HFFc6 (cell line): Measurements from ENCODE around the gene CSMD2. TPM values are rescaled to one million over a fixed set of nuclear protein-coding genes. Genes with fewer than 3 reads are reported as not detected.

Experiments used
- DNase-seq: peaks from one replicate; pipeline ENCODE4 v3.0.0-alpha.2; 2018
- H3K27ac Mint-ChIP-seq: 2 replicates; pipeline ENCODE4 v1.8.0; 2020; ENCODE audit warnings: mild to moderate bottlenecking, mixed read lengths
- H3K27me3 Mint-ChIP-seq: 2 replicates; pipeline ENCODE4 v1.8.0; 2021; ENCODE audit warnings: mild to moderate bottlenecking, moderate library complexity, mixed read lengths; ENCODE audit not compliant: insufficient read depth
- H3K36me3 Mint-ChIP-seq: 2 replicates; pipeline ENCODE4 v1.8.0; 2021; ENCODE audit warnings: low read depth, mixed read lengths
- H3K4me1 Mint-ChIP-seq: 2 replicates; pipeline ENCODE4 v1.8.0; 2020; ENCODE audit warnings: low read depth, mixed read lengths
- H3K4me3 Mint-ChIP-seq: 2 replicates; pipeline ENCODE4 v1.8.0; 2020; ENCODE audit warnings: mild to moderate bottlenecking, moderate library complexity, mixed read lengths
- H3K9me3 Mint-ChIP-seq: 2 replicates; pipeline ENCODE4 v1.8.0; 2020; ENCODE audit warnings: mild to moderate bottlenecking, mixed read lengths
- total RNA-seq, 6 experiments: library from RNA; stranded (reverse); fragmentation: NEBNext Ultra II Directional; extraction: Animal tissue kit (Norgen Biotek cat#: 25700); gene quantifications; 2 replicates in 1 of 6; 3 replicates in 5 of 6; pipeline ENCODE4 v1.2.3, GENCODE V29; 2021
- TF ChIP-seq, protein P1 (sequence below): fragments of 200-600 bp; sonication (generic); IDR thresholded peaks from 2 replicates; pipeline ENCODE4 v1.5.0; 2021; ENCODE audit warnings: antibody characterized with exemption, mild to moderate bottlenecking

Gene CSMD2
- total RNA-seq, 6 experiments from 2014 or later = 0.77 to 3.2 (median 1.2) TPM

DNA sequence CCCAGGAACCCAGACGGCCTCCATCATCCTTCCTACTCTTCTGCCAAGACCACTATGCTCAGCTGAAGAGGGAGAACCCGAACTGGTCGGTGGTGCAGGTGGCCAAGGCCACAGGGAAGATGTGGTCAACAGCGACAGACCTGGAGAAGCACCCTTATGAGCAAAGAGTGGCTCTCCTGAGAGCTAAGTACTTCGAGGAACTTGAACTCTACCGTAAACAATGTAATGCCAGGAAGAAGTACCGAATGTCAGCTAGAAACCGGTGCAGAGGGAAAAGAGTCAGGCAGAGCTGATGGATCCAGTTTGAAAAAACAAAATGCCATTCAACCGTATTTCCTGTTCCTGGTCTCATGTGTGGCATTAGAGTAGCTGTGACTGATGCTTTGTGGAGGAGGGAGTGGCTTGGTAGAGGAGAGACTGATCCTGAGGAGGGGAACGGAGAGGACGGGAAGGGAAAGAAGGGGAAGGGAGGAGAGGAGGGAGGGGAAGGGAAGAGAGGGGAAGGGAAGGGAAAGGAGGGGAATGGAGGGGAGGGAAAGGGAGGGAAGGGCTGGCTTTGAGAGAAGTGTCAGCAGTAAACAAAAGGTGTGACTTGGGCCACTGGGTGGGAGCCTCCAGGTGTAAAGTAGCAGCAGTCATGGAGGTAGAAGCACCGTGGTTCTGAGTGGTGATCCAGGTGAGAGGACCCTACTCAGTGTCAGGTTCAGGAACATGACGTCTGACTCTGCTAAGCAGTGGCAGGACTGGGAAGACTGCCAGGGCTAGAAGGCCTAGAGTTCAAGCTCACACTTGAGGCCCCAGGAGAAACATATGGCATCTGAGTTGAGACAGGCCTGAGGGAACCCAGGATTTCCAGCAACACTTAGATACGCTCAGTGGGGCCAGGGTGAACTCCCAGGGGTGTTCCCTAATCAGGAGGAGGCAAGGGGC is 300.3 kb downstream of the CSMD2 start:
- no peak overlapping the region for H3K4me3 Mint-ChIP-seq
- H3K9me3 Mint-ChIP-seq = peaks cover 35% of the 10 kb centered on the region
- TF ChIP-seq, protein P1, sequence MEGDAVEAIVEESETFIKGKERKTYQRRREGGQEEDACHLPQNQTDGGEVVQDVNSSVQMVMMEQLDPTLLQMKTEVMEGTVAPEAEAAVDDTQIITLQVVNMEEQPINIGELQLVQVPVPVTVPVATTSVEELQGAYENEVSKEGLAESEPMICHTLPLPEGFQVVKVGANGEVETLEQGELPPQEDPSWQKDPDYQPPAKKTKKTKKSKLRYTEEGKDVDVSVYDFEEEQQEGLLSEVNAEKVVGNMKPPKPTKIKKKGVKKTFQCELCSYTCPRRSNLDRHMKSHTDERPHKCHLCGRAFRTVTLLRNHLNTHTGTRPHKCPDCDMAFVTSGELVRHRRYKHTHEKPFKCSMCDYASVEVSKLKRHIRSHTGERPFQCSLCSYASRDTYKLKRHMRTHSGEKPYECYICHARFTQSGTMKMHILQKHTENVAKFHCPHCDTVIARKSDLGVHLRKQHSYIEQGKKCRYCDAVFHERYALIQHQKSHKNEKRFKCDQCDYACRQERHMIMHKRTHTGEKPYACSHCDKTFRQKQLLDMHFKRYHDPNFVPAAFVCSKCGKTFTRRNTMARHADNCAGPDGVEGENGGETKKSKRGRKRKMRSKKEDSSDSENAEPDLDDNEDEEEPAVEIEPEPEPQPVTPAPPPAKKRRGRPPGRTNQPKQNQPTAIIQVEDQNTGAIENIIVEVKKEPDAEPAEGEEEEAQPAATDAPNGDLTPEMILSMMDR = no peak
- no peak overlapping the region for H3K27ac Mint-ChIP-seq
- H3K27me3 Mint-ChIP-seq = no peaks in the 10 kb centered on the region; the same call in none of the 2 replicates
- DNase-seq = no peak
- H3K36me3 Mint-ChIP-seq = peaks cover 6% of the 10 kb centered on the region; the same call in 1 of the 2 replicates
- H3K4me1 Mint-ChIP-seq = no peaks in the 10 kb centered on the region; the same call in 1 of the 2 replicates

DNA sequence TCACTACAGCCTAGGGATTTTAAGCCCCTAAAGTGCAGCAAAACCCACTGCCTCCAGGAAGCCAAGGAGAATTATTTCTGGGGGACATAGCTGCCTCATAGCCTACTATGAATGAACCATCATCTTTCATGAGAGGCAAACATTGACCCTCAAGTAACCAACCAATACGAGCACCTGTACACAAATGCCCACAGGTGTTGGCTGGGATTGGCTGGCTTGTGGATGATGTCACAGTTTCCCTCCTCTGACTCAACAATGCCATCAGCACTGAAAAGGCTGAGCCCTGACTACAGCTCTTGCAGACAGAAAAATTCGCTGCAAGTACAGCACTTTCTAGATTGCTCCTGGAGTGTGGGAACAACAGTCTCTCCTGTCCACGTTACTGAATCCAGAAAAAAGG is 301.3 kb downstream of the CSMD2 start, which contains the start of gene HMGB4:
HMGB4 (plus strand) TSS at position 301 of the 400 bp plus-strand sequence. CDS start 113 bp downstream, outside the sequence.
- Mint-ChIP-seq H3K27ac (no peak within 1 kb of the TSS), H3K36me3 (peaks cover 6% of the 10 kb centered on the region; the same call in 1 of the 2 replicates), H3K9me3 (peaks cover 33% of the 10 kb centered on the region), H3K4me1 (no peaks in the 10 kb centered on the region; the same call in 1 of the 2 replicates), H3K27me3 (peaks cover 1% of the 10 kb centered on the region), H3K4me3 (no peak within 1 kb of the TSS)
- DNase-seq = no peak
- TF ChIP-seq, protein P1 = no peak

DNA sequence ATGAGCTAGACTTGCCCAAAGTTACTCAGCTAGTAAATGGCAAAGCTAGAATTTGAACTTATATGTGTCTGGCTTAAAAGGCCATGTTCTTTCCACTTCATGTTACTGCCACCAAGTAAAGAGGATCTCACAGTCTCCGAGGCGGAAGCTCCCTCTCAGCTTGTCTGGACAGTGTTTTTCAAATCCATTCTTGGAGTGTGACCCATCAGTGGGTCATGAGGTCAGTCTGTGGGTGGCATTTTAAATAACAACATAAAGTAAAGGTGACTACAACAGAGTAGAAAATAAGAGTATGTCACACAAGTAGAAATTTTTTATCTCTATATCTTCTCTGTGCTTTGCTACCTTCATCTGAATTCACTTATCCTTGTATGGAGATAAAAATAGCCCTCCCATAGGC is 304.4 kb downstream of the CSMD2 start:
- peaks cover 6% of the 10 kb centered on the region for H3K36me3 Mint-ChIP-seq
- peaks cover 1% of the 10 kb centered on the region; the same call in 1 of the 2 replicates for H3K27me3 Mint-ChIP-seq
- TF ChIP-seq, protein P1 = no peak
- no peak overlapping the region for H3K4me3 Mint-ChIP-seq
- H3K9me3 Mint-ChIP-seq = peaks cover 27% of the 10 kb centered on the region; the same call in 1 of the 2 replicates
- H3K4me1 Mint-ChIP-seq = no peaks in the 10 kb centered on the region; the same call in 1 of the 2 replicates
- DNase-seq = peak; percentile 45
- H3K27ac Mint-ChIP-seq = no peak overlapping the region

DNA sequence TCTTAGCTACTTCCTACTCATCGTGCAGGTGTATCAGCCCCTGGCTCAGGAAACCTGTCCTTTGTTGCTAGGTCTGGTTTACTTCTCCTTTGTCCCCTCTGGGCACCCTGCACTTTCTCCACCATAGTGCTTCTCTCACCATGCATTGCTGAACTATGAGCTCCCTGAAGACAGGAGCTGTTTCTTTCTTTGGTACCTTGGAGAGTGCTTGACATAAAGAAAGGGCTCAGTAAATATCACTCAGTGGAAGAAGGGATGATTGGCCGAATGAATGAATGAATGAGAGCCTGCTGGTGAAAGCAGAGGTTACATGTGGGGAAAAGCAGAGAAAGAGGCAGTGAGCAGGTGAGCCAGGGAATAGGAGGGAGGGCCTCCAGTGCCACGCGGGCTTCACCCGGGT is 310.9 kb downstream of the CSMD2 start:
- H3K27me3 Mint-ChIP-seq = peaks cover 2% of the 10 kb centered on the region; the same call in 1 of the 2 replicates
- H3K4me3 Mint-ChIP-seq = no peak overlapping the region

DNA sequence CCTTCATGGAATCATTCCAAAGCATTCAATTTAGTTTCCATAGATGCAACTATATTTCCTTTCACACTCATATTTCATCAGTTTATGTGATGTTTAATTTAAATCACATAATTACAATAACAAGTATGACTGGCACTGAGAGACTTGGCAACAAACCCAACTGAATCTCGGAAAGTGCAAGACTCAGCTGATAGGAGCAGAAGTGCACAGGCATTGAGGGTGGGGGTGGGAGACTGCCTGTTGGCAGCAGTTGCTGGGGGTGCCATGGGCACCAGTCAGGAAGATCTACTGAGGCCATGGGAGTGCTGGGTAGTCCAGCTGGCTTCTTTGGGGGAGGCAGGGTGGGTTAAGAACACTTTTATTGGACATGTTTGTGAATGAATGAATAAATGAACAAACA is 311.6 kb downstream of the CSMD2 start:
- Mint-ChIP-seq H3K36me3 (no peaks in the 10 kb centered on the region; the same call in 1 of the 2 replicates), H3K9me3 (peaks cover 34% of the 10 kb centered on the region; the same call in 1 of the 2 replicates), H3K4me3 (no peak overlapping the region), H3K27me3 (peaks cover 1% of the 10 kb centered on the region; the same call in 1 of the 2 replicates), H3K27ac (no peak overlapping the region), H3K4me1 (no peaks in the 10 kb centered on the region; the same call in 1 of the 2 replicates)
- DNase-seq = no peak
- TF ChIP-seq, protein P1 = no peak

More for the DNA sequence above, 310.9 kb downstream of the CSMD2 start:
- Mint-ChIP-seq H3K27ac (no peak overlapping the region), H3K4me1 (no peaks in the 10 kb centered on the region; the same call in 1 of the 2 replicates), H3K9me3 (peaks cover 34% of the 10 kb centered on the region; the same call in 1 of the 2 replicates), H3K36me3 (no peaks in the 10 kb centered on the region; the same call in 1 of the 2 replicates)
- TF ChIP-seq, protein P1 = no peak
- no peak for DNase-seq
